DND-41 (cell line): ENCODE data around the gene PLEKHG3.

Source experiments
- EZH2 ChIP-seq: IDR thresholded peaks from 3 replicates; pipeline ENCODE4 v1.6.1; 2012; ENCODE audit warnings: borderline replicate concordance, low read depth, mild to moderate bottlenecking, moderate library complexity, low read length, inconsistent platforms; ENCODE audit not compliant: severe bottlenecking
- TF ChIP-seq, protein P1 (sequence below): IDR thresholded peaks from 2 replicates; pipeline ENCODE4 v1.5.1; 2012; ENCODE audit warnings: borderline replicate concordance, low read length, moderate library complexity, mild to moderate bottlenecking; ENCODE audit not compliant: poor library complexity, severe bottlenecking; ENCODE audit errors: extremely low read depth

DNA sequence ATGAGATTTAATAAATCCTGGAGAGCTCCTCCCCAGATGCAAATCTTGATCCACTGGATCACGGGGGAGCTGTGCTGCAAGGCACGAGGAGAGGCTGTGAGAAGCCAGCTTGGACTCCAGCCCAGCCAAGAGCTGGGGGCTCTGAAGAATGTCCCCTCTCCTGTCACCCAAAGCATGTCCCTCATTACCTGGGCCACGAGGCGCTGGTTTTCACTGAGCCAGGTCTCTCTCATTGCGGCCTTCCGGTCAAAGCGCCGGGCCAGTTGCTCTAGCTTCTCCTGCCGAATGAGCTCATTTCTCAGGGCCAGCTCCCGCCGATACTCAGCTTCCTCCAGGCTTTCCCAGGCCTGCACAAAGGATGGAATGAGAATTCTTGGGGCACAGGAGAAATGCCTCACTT, 92.1 kb downstream of the PLEKHG3 start:
- TF ChIP-seq, protein P1, sequence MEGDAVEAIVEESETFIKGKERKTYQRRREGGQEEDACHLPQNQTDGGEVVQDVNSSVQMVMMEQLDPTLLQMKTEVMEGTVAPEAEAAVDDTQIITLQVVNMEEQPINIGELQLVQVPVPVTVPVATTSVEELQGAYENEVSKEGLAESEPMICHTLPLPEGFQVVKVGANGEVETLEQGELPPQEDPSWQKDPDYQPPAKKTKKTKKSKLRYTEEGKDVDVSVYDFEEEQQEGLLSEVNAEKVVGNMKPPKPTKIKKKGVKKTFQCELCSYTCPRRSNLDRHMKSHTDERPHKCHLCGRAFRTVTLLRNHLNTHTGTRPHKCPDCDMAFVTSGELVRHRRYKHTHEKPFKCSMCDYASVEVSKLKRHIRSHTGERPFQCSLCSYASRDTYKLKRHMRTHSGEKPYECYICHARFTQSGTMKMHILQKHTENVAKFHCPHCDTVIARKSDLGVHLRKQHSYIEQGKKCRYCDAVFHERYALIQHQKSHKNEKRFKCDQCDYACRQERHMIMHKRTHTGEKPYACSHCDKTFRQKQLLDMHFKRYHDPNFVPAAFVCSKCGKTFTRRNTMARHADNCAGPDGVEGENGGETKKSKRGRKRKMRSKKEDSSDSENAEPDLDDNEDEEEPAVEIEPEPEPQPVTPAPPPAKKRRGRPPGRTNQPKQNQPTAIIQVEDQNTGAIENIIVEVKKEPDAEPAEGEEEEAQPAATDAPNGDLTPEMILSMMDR = no peak
- TF ChIP-seq EZH2 = no peak
